Lower leg skin (tissue), 4 donors: ENCODE results near the gene KLHL21. TPM values are rescaled to one million over a fixed set of nuclear protein-coding genes. Genes with fewer than 3 reads are reported as not detected.
"Not testable (repeated sequence)": the region's sequence is repeated elsewhere in the genome, so short reads cannot be mapped to it uniquely, and the experiment has no call there.

ENCODE experiments used
- DNase-seq, 2 donors: peaks; one replicate each; pipeline ENCODE4 v3.0.0-alpha.2; 2019; ENCODE audit warnings: low spot score in 2 of 2
- H3K4me3 ChIP-seq: fragments of 200-600 bp; sonication (generic); 2 replicates; pipeline ENCODE4 v1.5.1; 2017; ENCODE audit warnings: mild to moderate bottlenecking, low read depth; ENCODE audit not compliant: poor library complexity, severe bottlenecking
- CTCF ChIP-seq, 3 donors: fragments of 450-650 bp; IDR thresholded peaks; one replicate each; pipeline ENCODE4 v1.5.1; 2016; ENCODE audit warnings: antibody characterized with exemption in 3 of 3, mild to moderate bottlenecking in 3 of 3, moderate library complexity in 2 of 3
- POLR2A ChIP-seq, 2 donors: fragments of 450-650 bp; IDR thresholded peaks; one replicate each; pipeline ENCODE4 v1.6.1; 2016 to 2017; ENCODE audit warnings: antibody characterized with exemption in 2 of 2, mild to moderate bottlenecking in 1 of 2, moderate library complexity in 1 of 2
- WGBS, 2 donors: methylation state at CpG; one replicate each; pipeline ENCODE4 v1.1.5; 2018; 5-methylcytosine and 5-hydroxymethylcytosine counted together
- intact Hi-C: fragments of 100-400 bp; cut with DNase I; formaldehyde crosslinking; loops from one replicate; pipeline ENCODE4 v1.15.0; 2023; ENCODE audit warnings: low total_unique reads
- total RNA-seq, 4 donors: library from RNA; depleted of rRNA; stranded (reverse); fragments of >200 nt; gene quantifications; one replicate each; pipeline ENCODE4 v1.1.0, GENCODE V29; 2016

The KLHL21 gene, protein sequence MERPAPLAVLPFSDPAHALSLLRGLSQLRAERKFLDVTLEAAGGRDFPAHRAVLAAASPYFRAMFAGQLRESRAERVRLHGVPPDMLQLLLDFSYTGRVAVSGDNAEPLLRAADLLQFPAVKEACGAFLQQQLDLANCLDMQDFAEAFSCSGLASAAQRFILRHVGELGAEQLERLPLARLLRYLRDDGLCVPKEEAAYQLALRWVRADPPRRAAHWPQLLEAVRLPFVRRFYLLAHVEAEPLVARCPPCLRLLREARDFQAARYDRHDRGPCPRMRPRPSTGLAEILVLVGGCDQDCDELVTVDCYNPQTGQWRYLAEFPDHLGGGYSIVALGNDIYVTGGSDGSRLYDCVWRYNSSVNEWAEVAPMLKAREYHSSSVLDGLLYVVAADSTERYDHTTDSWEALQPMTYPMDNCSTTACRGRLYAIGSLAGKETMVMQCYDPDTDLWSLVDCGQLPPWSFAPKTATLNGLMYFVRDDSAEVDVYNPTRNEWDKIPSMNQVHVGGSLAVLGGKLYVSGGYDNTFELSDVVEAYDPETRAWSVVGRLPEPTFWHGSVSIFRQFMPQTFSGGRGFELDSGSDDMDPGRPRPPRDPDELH
- total RNA-seq: 100 to 1,000 TPM in 3 of 4 donors, 10 to 100 TPM in 1; 89.6 to 147 (median 130) TPM

GRCh38 chr1:6602669-6603237 is at the start of gene KLHL21:
TSS of gene KLHL21 (minus strand) at chr1:6602869. CDS start at chr1:6602817, 52 bp downstream.
- TF ChIP-seq CTCF (IDR thresholded peaks at IDR 0.05) (no peak), POLR2A (IDR thresholded peaks at IDR 0.05) (peak in 1 of 2 donors; percentile 80)
- H3K4me3 ChIP-seq: peak within 1 kb of the TSS; percentile 97
- 0 to 1% methylated on average over 8 to 20 of the region's 84 CpGs for WGBS, 2 donors
- intact Hi-C loops: no loop called here
- peak; percentile 88 to 98 for DNase-seq

GRCh38 chr1:6651909-6652308 is 49.2 kb upstream of the KLHL21 start:
- intact Hi-C loops: loop anchor here (10.0 kb wide), 1 partner anchor 117 kb away; no protein-coding TSS in a partner anchor
- no peak for TF ChIP-seq POLR2A (IDR thresholded peaks at IDR 0.05)
- no peak for TF ChIP-seq CTCF (IDR thresholded peaks at IDR 0.05)
- no peak overlapping the region for H3K4me3 ChIP-seq
- no peak for DNase-seq
- WGBS, 2 donors: 88 to 95% methylated on average over 17 of the region's 17 CpGs

- no peak overlapping the region for H3K4me3 ChIP-seq
- intact Hi-C loops: no loop called here
- TF ChIP-seq CTCF (IDR thresholded peaks at IDR 0.05): no peak
- TF ChIP-seq POLR2A (IDR thresholded peaks at IDR 0.05): no peak
- no peak for DNase-seq
- WGBS, 2 donors: 80 to 84% methylated on average over 6 of the region's 6 CpGs
Observed at GRCh38 chr1:6648556-6648955, 45.9 kb upstream of the KLHL21 start.

DNA sequence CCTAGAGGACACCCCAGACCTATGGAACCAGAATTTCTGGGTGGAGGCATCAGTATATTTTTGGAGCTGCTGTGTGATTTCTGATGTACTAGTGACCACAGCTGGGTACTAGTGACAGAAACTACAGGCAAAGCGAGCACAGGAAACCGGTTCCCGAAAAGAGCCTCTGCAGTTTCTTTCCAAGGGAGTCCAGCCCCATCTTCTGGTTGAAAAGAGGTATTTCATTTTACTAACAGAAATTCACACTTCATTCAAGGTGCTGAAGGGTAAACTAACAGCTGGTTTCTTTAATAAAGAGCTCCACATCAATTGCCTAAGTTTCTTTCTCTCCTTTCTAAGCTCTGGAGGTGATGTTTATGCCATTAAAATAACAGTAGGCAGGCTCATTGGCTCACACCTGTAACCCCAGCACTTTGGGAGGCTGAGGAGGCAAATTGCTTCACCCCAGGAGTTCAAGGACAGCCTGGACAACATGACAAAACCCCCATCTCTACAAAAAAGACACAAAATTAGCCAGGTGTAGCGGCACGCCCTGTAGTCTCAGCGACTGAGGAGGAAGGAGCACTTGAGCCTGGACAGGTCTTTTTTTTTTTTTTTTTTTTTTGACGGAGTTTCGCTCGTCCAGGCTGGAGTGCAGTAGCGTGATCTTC is 44.0 kb upstream of the KLHL21 start:
- H3K4me3 ChIP-seq: no peak overlapping the region
- WGBS, 2 donors: 54 to 60% methylated on average over 10 of the region's 10 CpGs
- intact Hi-C loops: no loop called here
- no peak for DNase-seq
- TF ChIP-seq CTCF (IDR thresholded peaks at IDR 0.05) (peak in 1 of 3 donors; percentile 13), POLR2A (IDR thresholded peaks at IDR 0.05) (no peak)

DNA sequence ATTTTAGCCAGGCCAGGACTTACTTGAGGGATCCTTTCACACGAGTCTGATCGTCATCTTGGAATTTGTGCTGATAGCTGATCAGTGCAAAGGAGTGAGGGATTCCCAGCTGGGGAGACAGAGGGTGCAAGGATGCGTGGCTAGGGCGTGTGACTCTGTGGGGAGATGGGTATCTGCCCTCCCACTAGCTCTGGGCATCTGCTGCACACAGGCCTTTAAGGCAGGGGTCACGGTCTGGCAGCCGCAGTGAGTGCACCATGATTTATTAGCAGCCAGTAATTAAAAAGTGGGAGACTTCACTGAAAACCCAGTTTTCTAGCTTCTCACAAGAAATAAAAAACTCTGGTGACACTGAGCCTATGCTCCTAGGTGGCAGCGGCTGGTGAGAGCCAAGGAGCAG is 42.3 kb upstream of the KLHL21 start:
- WGBS, 2 donors: 90 to 91% methylated on average over 7 of the region's 7 CpGs
- DNase-seq: no peak
- no peak overlapping the region for H3K4me3 ChIP-seq
- intact Hi-C loops: no loop called here
- TF ChIP-seq POLR2A (IDR thresholded peaks at IDR 0.05) (no peak), CTCF (IDR thresholded peaks at IDR 0.05) (no peak)

DNA sequence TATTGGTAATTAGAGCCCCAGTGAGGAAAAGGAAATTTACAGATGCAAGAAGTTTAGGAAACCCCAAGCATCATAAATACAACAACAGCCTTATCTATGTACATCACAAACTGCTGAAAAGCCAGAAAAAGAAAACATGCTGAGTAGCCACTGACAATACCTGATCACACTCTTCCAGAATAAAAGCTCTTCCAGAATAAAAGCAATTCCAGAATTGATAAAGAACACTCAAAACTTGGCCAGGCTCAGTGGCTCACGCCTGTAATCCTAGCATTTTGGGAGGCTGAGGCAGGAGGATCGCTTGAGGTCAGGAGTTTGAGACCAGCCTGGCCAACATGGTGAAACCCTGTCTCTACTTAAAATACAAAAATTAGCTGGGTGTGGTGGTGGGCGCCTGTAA is 38.2 kb upstream of the KLHL21 start:
- DNase-seq, intact Hi-C loops, H3K4me3 ChIP-seq: not testable (repeated sequence)
- WGBS, 2 donors: 89 to 90% methylated on average over 3 of the region's 3 CpGs
